NCI-H460 (cell line): ENCODE measurements around the gene USP6. TPM values are rescaled to one million over a fixed set of nuclear protein-coding genes. Genes with fewer than 3 reads are reported as not detected.
"Not testable (repeated sequence)": the region's sequence is repeated elsewhere in the genome, so short reads cannot be mapped to it uniquely, and the experiment has no call there.

Experiments used
- DNase-seq: peaks from one replicate; pipeline ENCODE4 v3.0.0-alpha.2; 2016; ENCODE audit warnings: low read depth; ENCODE audit errors: extremely low read depth
- total RNA-seq: library from RNA; depleted of rRNA; stranded (reverse); fragments of >200 nt; shearing (Covaris generic); gene quantifications from 2 replicates; pipeline ENCODE4 v1.2.3, GENCODE V29; 2014

Gene USP6
- total RNA-seq, 1 experiment from 2014 or later, result not detected

DNA sequence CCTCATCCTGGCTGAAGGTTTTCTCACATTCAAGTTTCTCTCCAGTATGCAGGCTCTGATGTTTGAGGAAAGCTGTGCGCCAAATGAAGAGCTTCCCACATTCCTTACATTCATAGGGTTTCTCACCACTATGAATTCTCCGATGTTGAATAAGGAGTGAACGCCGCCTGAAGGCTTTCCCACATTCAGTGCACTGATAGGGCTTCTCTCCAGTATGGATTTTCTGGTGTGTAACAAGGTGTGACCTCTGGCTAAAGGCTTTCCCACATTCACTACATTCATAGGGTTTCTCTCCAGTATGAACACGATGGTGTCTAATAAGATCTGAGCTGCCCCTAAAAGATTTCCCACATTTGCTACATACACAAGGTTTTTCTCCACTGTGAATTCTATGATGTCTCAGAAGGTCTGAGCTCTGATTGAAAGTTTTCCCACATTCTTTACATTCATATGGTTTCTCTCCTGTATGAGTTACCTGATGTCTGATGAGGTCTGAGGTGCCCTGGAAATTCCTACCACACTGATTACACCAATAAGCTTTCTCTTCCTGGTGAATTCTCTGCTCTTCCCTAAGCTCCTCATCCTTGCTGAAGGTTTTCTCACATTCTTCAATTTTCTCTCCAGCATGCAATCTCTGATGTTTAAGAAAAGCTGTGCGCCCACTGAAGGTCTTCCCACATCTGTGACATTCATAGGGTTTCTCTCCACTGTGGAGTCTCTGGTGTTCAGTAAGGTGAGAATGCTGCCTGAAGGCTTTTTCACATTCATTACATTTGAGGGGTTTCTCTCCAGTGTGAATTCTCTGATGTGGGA lies 67.0 kb downstream of the USP6 start:
- no peak for DNase-seq

DNA sequence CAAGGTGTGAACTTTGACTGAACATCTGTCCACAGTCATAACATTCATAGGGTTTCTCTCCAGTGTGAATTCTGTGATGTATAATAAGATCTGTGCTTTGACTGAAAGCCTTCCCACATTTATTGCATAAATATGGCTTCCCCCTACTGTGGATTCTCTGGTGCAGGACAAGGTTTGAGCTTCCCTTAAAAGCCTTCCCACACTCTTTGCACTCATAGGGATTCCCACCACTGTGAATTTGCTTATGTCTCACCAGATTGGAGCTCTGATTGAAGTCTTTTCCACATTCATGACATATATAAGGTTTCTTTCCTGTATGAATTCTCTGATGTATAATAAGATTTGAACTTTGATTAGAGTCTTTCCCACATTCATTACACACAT lies 67.6 kb downstream of the USP6 start:
- DNase-seq, result no peak

DNA sequence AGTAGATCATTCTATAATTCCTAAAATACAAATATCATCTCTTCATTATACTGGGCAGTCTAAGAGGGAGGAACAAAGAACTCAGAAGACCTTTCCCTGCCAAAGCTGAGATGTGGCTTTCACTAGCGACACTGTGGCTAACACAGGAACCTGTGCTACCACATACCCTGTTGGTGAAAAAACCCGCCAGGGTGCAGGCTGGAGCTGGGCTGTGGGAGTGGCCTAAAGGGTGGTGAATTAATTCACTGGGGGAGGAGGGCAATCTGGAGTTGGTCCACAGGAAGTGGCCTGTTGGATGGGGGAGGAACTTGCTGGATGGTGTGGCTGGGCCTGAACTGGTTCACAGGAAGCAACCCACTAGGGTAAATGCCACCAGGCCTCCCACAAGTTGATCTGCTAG lies 68.5 kb downstream of the USP6 start:
- DNase-seq, result no peak

DNA sequence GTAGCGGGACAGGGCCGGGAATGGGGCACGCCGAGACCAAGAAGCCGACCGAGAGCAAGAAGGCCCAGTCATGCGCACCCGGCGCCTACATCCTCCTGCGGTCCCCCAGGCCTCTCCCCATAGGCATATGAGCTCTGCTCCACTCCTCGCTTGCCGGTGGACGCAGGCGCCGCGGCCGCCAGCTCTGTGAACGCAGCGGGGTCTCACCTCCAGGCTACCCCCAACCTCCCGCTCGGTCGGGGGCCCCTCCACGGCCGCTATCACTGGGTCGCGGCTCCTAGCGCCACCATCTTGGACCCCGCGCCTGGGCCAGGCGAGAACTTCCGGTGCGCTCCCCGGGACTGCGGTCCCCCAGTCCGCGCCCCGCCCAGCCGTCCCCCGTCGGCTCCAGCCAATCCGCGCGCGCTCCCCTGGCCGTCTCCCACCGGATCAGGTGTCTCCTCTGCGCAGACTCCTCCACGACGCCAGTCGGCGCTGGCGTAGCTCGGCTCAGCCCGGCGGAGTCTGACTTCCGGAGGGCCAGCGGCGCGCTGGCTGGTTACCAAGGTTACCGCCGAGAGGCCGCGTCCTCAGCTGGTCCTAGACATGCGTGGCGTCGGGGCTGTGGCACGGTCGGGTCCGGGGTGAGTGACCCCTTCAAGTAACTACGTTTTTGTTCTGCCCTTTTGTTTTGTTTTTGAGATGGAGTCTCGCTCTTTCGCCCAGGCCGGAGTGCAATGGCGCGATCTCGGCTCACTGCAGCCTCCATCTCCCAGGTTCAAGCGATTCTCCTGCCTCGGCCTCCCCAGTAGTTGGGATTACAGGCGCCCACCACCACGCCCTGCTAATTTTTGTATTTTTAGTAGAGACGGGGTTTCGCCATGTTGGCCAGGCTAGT lies 75.9 kb downstream of the USP6 start, which contains the start of gene ZNF594:
TSS of gene ZNF594 (minus strand) at position 328 of the 877 bp plus-strand sequence. CDS start 7,612 bp downstream, outside the sequence.
- peak; percentile 91 for DNase-seq

- DNase-seq, result no peak
Observed at GRCh38 chr17:5194346-5194745, 78.5 kb downstream of the USP6 start.

GRCh38 chr17:5198472-5198871 lies 82.6 kb downstream of the USP6 start:
- no peak for DNase-seq

DNA sequence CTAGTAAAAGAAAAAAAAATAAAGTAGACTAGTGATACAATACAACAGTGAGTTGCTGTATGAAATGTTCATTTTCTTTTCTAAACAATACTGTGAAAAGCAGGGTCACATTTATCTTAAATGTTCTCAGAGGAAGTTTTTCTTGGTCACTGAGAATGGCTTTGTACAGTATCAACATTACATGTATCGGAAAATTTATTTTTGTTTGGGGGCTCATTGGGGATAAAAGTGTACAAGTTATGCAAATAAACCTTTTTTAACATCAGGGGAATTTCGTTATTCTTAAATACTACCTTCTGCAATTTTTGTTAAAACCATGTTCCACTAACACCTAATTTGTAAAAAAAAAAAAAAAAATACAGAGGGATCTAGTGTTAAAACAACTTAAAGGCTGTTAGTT lies 84.5 kb downstream of the USP6 start:
- no peak for DNase-seq

DNA sequence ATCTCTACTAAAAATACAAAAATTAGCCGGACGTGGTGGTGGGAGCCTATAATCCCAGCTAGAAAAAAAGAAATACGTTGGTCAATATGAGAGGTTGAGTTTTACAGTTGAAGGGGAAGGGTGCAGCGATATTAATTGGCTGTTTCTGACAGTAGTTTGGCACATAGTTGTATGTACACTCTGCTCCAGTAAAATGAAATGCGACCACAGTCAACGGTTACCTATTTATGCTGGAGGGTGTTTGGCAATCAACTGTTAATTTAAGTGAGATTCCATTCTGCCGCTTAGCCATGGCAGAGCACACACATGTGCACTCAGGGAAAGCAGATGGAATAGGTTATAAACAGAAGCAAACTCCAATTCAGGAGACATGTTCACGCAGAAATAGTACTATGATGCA lies 85.2 kb downstream of the USP6 start:
- no peak for DNase-seq

GRCh38 chr17:5203178-5203907 lies 87.5 kb downstream of the USP6 start:
- no peak for DNase-seq

- DNase-seq, result no peak
Observed at GRCh38 chr17:5203908-5204294, 88.1 kb downstream of the USP6 start.

DNA sequence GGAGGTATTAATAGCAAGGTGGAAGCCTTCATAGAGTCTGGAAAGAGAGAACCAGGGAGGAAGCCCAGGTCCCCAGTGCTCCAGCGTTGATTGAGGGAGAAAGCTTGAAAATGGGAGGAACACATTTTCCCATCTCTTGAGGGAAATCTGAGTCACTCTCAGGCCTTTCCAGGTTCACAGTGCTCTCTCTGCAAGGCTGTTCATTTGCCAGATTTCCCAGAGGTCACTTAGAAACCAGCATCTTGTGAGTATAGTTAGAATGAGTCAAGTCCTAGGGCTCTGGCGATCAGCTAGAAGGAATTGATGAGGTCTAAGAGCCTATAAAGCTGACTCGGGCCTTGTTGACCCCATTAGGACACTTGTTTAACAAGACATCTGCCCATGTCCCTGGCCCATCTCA lies 93.6 kb downstream of the USP6 start:
- no peak for DNase-seq

DNA sequence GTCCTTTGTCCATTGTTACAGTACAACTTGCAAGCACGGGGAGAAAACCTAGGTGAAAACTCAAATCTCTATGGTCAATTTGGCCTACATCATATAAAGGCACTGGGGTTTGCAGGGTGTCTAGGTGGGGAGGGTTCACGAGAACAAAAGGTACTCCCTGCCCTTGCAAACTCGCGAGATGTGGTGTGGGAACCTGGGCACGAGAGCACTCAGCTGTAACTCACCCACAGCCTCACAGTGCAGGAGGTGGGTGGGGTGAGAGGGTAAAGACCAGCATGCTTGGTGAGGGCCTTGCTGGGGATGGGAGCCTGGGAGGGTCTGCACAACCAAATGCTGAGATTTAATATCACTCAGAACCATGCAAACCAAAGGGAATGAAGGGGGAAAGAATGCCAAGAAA lies 94.3 kb downstream of the USP6 start:
- no peak for DNase-seq

DNA sequence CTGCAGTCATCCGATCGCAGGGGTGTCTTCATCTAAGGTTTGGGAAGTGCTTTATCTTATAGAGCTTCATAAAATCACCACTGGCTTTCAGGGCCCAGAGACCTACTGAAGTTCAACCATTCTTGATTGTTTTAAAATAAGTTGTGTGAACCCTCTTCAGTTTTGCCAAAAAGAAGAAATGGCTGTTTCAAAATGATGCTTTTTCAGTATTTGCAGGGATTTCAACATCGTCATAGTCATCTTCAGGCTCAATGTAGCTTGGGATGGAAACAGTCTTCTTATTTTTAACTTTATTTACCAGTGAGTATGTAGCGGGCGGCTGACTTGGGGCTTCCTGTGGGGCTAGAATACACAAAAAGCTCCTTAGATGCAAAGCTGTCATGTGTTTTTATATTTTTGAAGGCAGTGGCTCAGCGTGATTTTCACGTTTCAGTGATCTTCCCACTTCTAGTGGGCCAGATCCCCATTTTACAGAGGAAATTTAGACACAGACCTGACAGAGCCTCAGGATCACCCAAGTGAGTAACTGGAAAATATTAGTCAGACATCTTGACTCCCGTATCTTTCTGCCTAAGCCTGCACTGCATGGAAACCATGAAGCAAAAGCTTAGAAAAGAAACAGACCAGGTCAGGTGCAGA lies 94.9 kb downstream of the USP6 start:
- no peak for DNase-seq

DNA sequence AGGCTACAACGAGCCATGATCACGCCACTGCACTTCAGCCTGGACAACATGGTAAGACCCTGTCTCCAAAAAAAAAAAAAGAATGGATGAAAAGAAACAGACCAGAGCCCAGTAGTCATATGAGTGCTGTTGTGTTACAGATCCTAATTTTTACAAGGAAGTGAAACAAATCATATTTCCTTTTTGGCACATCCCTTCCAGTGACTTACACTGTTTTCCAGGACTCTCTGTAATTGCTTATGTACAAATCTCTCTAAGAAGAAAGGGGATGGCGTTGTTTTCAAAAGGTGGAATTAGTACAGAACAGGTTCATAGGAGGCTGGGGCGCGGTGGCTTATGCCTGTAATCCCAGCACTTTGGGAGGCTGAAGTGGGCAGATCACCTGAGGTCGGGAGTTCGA lies 95.6 kb downstream of the USP6 start:
- DNase-seq, result no peak

- DNase-seq, result not testable (repeated sequence)
Observed at GRCh38 chr17:5217562-5217961, 101.7 kb downstream of the USP6 start.

DNA sequence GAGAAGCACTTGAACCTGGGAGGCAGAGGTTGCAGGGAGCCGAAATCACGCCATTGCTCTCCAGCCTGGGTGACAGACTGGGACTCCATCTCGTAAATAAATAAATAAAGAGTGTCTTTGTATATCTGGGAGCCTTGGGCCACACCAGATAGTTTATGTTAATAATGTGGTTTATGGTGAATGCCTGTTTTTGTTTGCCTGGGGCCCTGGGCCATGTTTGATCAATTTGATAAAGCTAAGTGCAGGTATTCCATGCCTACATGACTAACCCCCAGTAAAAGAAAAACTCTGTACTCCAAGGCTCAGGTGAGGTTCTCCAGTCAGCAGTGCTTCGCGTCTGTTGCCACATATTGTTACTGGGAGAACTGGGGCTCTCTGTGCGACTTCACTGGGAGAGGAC lies 103.7 kb downstream of the USP6 start:
- no peak for DNase-seq

- DNase-seq, result no peak
Observed at GRCh38 chr17:5220074-5220473, 104.2 kb downstream of the USP6 start.

DNA sequence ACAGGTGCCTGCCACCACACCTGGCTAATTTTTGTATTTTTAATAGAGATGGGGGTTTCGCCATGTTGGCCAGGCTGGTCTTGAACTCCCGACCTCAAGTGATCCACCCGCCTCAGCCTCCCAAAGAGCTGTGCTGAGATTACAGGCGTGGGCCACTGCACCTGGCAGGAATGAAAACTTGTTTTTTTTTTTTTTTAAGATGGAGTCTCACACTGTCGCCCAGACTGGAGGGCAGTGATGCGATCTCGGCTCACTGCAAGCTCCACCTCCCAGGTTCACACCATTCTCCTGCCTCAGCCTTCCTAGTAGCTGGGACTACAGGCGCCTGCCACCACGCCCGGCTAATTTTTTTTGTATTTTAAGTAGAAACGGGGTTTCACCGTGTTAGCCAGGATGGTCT lies 106.1 kb downstream of the USP6 start:
- DNase-seq, result not testable (repeated sequence)
